ENCODE results near the gene TENM4.

TENM4 gene

DNA sequence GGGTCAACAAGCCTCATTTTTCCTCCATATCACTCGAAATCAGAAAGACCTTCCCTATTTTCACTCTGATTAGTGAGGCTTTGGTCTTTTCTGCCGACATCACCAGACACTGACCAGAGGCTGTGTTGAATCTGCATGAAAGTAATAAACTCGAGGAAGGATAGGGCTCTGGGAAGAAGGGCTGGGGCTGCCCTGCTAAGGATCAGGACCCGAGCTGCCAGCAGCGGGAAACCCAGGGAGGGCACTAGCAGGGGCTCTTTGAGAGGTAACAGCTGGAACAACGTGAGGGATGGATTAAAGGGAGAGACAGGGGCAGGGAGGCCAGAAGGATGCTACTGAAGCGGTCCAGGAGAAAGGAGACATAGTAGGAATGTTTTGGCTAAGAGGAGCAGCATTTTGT is 488.7 kb downstream of the TENM4 start:
- Mint-ChIP-seq H3K27me3 (peaks cover 32% of the 10 kb centered on the region), H3K4me3 (no peak overlapping the region), H3K4me1 (ENCODE audit: low read depth) (no peaks in the 10 kb centered on the region), H3K9me3 (no peaks in the 10 kb centered on the region), H3K36me3 (ENCODE audit: low read depth) (no peaks in the 10 kb centered on the region), H3K27ac (no peak overlapping the region)
- intact Hi-C loops (cut with micrococcal nuclease): no loop called here

DNA sequence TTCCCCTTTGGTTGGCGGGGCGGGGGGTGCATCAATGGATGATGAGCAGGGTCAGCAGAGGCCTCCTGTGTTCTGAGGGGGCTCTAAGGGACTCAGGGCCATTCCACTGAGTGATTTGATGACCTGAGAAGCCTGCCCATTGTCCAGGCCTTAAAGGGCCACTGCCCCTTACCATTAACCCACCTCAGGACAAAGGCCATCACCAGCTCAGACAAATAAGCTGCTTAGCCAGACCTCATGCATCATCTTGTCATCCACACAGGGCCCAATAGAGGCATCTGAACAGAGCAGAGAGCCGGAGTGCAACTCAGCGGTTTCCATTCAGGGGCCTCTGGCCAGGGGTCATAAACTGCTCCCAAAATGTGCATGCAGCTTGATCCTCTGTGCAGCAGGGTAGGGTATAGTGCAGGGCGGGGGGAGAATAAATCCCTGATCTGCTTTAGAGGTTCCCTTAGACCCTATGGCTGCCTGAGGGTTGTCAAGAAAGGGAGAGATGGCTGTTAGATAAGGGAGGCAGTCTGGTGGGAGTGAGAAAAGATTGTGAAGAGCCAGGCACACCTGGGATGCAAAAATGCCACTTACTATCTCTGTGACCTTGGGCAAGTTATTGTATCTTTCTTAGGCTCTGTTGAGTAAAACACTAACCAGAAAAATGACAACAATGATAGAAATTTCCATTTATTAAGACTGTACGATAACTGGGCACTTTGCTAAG is 490.7 kb downstream of the TENM4 start:
- H3K36me3 Mint-ChIP-seq (ENCODE audit: low read depth): no peaks in the 10 kb centered on the region
- H3K27me3 Mint-ChIP-seq: peaks cover 36% of the 10 kb centered on the region
- H3K4me1 Mint-ChIP-seq (ENCODE audit: low read depth): no peaks in the 10 kb centered on the region
- no peak overlapping the region for H3K27ac Mint-ChIP-seq
- H3K4me3 Mint-ChIP-seq: no peak overlapping the region
- intact Hi-C loops (cut with micrococcal nuclease): no loop called here
- no peaks in the 10 kb centered on the region for H3K9me3 Mint-ChIP-seq

DNA sequence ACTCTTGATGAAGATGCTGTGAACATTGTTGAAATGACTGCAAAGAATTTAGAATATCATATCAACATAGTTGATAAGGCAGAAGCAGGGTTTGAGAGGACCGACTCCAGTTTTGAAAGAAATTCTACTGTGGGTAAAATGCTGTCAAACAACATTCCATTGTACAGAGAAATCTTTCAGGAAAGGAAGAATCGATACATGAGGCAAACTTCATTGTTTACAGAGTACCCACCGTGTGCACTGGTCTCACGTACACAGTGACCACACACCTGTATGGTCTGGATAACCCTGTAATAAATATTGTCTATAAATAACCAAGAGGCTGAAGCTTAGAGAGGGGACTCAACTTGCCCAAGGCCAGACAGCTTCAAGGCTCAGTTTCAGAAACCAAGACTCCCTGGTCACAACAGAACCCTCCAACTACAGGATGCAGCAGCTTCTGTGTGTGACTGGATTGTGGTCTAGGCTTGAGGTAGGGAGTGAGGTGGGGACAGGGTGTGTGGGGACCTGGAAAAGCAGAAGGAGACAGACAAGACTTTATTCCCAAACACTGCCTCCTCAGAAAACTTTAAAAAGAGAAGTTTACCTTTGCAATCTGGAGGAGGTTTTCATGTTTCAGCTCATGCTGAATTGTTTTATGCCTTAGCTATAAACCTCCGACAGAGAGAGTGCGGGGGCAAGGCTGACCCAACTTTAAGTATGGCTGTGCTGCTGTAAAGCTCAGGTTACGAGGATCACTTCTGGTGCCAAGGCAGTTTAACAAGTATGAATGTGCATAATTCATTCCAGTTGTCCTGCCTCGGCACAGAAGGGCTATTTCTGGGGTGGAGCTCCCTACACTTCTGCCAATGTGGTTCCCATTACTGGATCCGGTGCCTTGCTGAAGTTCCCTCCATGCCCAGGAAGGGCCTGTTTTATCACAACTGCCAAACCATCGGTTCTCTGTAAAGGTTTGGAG is 493.6 kb downstream of the TENM4 start:
- peaks cover 39% of the 10 kb centered on the region for H3K27me3 Mint-ChIP-seq
- intact Hi-C loops (cut with micrococcal nuclease): no loop called here
- no peak overlapping the region for H3K27ac Mint-ChIP-seq
- no peaks in the 10 kb centered on the region for H3K9me3 Mint-ChIP-seq
- no peaks in the 10 kb centered on the region for H3K4me1 Mint-ChIP-seq (ENCODE audit: low read depth)
- H3K4me3 Mint-ChIP-seq: no peak overlapping the region
- H3K36me3 Mint-ChIP-seq (ENCODE audit: low read depth): no peaks in the 10 kb centered on the region

DNA sequence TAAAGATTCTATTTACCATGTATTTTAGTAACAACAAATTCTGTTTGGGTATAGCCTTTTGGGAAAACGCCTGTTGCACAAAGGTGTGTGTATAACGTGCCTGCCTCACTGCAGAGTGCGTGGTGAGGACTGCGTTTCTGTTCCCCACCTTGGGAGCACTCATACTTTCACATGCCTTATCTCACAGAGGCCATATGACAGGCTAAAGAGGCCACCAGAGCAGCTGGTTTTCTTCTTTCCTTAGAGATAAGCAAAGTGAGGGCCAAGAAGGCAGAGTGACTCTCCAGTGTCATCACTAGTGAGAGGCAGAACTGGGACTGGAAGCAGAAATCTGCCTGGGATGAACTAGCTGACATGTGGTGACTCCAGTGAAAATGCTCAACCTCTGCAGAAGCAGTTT is 497.0 kb downstream of the TENM4 start:
- Mint-ChIP-seq H3K27me3 (peaks cover 33% of the 10 kb centered on the region), H3K4me1 (ENCODE audit: low read depth) (no peaks in the 10 kb centered on the region), H3K4me3 (no peak overlapping the region), H3K36me3 (ENCODE audit: low read depth) (no peaks in the 10 kb centered on the region), H3K27ac (no peak overlapping the region), H3K9me3 (no peaks in the 10 kb centered on the region)
- intact Hi-C loops (cut with micrococcal nuclease): no loop called here

DNA sequence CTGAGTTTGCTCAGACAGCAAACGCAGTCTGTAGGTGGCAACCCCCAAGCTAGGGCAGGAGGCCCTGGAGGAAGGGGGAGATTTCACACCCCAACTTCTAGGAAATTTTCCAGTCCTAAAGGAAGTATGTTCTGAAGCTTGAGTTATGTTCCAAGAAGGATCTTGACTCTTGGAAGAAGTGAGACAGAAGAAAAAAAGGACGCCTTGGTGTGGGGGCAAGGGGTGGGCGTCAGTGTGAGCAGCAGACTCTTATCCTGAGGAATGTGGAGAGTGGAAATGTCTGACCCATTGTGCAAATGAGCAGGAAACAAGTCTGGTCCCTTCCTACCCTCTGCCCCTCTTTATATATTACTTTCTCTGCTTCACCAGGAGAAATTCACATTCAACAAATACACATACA is 497.7 kb downstream of the TENM4 start:
- Mint-ChIP-seq H3K27ac (no peak overlapping the region), H3K4me1 (ENCODE audit: low read depth) (no peaks in the 10 kb centered on the region), H3K9me3 (no peaks in the 10 kb centered on the region), H3K4me3 (no peak overlapping the region), H3K36me3 (ENCODE audit: low read depth) (no peaks in the 10 kb centered on the region), H3K27me3 (peaks cover 32% of the 10 kb centered on the region)
- intact Hi-C loops (cut with micrococcal nuclease): no loop called here

DNA sequence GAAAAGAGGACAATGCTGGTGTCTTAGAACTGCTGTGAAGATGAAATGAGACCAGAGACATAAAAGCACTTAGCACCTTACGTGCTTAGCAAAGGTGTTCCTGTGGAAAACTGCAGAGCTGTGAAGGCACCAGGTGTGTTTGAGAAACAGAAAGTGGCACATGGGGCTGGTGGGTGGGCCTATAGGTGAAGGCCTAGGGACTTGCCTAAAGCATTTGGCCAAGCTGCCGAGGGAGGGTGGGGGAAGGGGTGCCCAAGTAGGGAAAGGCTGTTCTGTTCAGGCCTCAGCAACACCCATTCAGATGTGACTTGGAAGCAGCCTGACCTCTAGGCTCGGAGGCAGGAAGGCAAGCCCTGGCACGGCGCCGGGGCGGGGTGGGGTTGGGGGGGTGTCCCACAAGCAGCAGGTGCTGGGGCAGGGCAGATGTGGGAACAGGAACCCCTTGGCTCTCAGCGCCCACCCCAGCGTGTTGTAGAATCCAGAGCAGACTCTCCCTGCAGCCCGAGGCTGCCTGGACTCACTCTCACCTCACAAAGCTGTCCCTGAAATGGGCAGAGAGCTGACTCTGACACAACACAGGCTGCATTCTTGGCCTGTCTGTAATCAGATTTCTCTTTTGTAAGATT is 499.5 kb downstream of the TENM4 start:
- no peaks in the 10 kb centered on the region for H3K9me3 Mint-ChIP-seq
- no peak overlapping the region for H3K27ac Mint-ChIP-seq
- peaks cover 27% of the 10 kb centered on the region for H3K27me3 Mint-ChIP-seq
- H3K4me3 Mint-ChIP-seq: no peak overlapping the region
- H3K4me1 Mint-ChIP-seq (ENCODE audit: low read depth): peaks cover 7% of the 10 kb centered on the region
- H3K36me3 Mint-ChIP-seq (ENCODE audit: low read depth): no peaks in the 10 kb centered on the region
- intact Hi-C loops (cut with micrococcal nuclease): no loop called here

DNA sequence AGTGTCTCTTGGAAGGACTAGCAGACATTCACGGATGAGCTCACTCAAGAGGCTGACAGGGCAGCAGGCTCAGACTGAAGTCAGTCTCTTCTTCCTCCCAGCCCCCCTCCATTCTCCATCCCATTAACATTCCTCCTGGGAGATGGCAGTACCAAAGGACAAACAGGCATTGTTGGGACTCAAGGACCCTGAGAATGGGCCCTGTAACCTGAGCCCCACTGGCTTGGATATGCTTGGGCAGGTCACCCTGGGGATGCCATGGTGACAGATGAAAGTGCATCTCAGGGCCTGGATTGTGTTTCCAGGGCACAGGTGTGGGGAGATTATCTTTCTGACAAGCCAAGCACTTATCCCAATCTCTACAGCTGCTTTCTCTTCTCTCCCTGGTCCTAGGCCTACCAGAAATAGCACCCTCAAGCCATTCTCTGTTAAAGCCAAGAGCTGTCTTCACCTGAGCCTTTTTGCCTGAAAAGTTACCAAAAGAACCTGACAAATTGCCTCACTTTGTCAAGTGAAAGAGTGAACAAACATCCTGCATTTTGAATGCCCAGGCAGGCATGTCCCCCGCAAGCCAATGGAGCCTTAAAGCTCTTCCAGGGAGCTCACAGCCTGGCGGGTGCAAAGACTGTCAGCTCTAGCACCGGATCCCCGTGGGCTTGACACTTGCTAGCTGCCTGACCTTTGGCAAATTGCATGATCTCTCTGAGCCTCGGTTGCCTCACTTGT is 500.2 kb downstream of the TENM4 start:
- Mint-ChIP-seq H3K4me1 (ENCODE audit: low read depth) (peaks cover 13% of the 10 kb centered on the region), H3K27ac (no peak overlapping the region), H3K36me3 (ENCODE audit: low read depth) (no peaks in the 10 kb centered on the region), H3K27me3 (peaks cover 27% of the 10 kb centered on the region), H3K9me3 (no peaks in the 10 kb centered on the region), H3K4me3 (no peak overlapping the region)
- intact Hi-C loops (cut with micrococcal nuclease): no loop called here

DNA sequence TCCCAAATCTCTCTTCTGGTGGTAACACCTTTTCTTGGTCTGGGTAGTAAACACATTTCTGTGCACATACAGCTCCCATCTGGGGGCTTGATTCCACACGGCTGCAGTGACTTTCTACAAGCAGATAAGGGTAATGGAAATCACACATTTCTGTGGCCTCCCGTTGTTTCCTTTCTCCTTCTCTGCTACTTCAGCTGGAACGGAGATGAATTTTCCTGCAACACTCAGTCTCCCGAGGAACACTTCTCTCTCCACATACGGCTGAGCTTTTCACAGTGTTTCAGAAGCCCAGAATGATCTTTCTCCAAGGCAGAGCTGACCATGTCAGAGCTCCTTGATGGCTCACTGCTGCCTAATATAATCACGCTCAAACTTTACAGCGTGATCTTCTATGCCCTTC is 501.9 kb downstream of the TENM4 start:
- Mint-ChIP-seq H3K36me3 (ENCODE audit: low read depth) (no peaks in the 10 kb centered on the region), H3K27me3 (peaks cover 21% of the 10 kb centered on the region), H3K27ac (no peak overlapping the region), H3K9me3 (no peaks in the 10 kb centered on the region), H3K4me1 (ENCODE audit: low read depth) (peaks cover 20% of the 10 kb centered on the region), H3K4me3 (no peak overlapping the region)
- intact Hi-C loops (cut with micrococcal nuclease): no loop called here

DNA sequence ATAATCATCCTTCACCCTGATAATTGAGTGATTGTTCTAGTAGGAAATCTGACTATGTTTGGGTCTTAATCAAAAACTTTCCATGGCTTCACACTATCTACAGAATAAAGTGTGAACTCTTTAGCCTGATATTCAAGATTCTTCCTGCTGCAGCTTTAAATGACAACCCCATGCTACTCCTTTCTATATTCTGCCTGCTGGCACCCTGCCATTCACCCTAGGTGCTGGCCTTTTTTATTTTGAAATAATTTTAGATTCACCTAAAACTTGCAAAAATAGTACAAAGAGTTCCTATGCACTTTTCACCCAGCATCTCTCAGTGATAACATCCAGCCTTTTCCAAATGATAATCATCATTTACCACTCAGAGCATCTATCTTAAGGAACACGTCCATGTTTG is 502.8 kb downstream of the TENM4 start:
- H3K36me3 Mint-ChIP-seq (ENCODE audit: low read depth): no peaks in the 10 kb centered on the region
- intact Hi-C loops (cut with micrococcal nuclease): no loop called here
- H3K4me3 Mint-ChIP-seq: no peak overlapping the region
- H3K27ac Mint-ChIP-seq: no peak overlapping the region
- peaks cover 18% of the 10 kb centered on the region for H3K27me3 Mint-ChIP-seq
- H3K9me3 Mint-ChIP-seq: no peaks in the 10 kb centered on the region
- H3K4me1 Mint-ChIP-seq (ENCODE audit: low read depth): peaks cover 28% of the 10 kb centered on the region

DNA sequence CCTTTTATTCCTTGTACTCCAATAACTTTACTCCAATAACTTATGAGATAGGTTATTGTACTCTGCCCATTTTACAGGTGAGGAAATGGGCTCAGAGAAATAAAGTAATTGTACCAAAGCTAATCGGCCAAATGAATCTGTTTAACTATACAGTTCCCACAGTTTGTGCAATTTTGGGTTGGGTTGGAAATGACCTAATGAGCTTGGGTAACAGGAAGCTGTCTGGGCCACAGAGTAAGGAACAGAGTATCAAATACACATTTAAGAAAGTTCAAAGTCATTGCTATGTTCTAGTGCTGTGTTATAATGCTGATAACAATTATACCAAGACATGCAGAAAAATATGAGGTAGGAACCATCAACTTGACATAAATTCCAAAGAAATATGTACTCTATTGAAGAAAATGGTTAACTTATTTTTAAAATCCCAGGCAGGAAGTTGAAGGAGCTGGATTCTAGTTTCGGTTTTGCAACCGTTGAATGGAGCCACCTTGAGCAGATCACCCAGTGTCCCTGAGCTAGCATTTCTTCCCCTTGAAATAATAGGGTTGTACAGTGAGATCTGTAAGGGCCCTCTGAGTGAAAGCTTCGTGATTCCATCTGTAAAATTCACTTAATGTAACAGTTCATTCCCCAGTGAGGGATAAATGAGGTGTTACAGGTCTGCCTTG is 505.3 kb downstream of the TENM4 start:
- peaks cover 10% of the 10 kb centered on the region for H3K27me3 Mint-ChIP-seq
- H3K4me1 Mint-ChIP-seq (ENCODE audit: low read depth): peaks cover 28% of the 10 kb centered on the region
- no peak overlapping the region for H3K27ac Mint-ChIP-seq
- H3K9me3 Mint-ChIP-seq: no peaks in the 10 kb centered on the region
- H3K4me3 Mint-ChIP-seq: no peak overlapping the region
- H3K36me3 Mint-ChIP-seq (ENCODE audit: low read depth): no peaks in the 10 kb centered on the region
- intact Hi-C loops (cut with micrococcal nuclease): no loop called here

DNA sequence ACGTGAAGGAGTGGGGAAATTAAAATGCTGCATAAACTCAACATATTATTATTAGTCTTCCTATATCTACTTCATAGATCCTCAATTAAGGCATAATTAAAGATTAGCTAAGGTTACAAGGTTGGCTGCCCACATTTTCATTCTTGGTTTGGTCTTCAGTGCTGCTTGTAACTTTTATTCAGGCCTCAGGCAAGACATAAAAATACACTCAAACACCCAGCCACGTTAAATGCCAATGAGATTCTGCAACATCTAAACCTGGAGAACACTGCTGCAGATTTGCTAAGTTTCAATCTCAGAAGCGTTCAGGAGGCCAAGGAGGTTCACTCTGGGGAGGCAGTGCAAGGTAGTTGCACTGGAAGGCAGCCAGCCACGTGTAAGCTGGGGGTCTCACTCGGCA is 507.5 kb downstream of the TENM4 start:
- Mint-ChIP-seq H3K36me3 (ENCODE audit: low read depth) (no peaks in the 10 kb centered on the region), H3K4me1 (ENCODE audit: low read depth) (peaks cover 28% of the 10 kb centered on the region), H3K9me3 (no peaks in the 10 kb centered on the region), H3K27ac (no peak overlapping the region), H3K27me3 (peaks cover 21% of the 10 kb centered on the region), H3K4me3 (no peak overlapping the region)
- intact Hi-C loops (cut with micrococcal nuclease): no loop called here

DNA sequence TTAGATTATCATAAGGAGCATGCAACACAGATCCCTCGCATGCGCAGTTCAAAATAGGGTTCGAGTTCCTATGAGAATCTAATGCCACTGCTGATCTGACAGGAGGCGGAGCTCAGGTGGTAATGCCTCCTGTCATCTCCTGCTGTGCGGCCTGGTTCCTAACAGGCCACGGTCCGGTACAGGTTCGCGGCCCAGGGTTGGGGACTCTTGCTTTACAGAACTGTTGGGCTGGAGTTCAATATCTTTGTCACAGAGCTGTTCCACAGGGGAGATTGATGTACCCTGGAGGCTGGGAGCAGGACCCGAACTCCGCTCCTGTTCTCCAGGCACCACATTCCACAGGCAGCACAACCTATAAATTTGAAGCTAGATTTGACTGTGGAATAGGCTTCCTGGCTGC is 508.1 kb downstream of the TENM4 start:
- H3K4me1 Mint-ChIP-seq (ENCODE audit: low read depth): peaks cover 28% of the 10 kb centered on the region
- H3K36me3 Mint-ChIP-seq (ENCODE audit: low read depth): no peaks in the 10 kb centered on the region
- no peak overlapping the region for H3K27ac Mint-ChIP-seq
- H3K27me3 Mint-ChIP-seq: peaks cover 26% of the 10 kb centered on the region
- no peaks in the 10 kb centered on the region for H3K9me3 Mint-ChIP-seq
- intact Hi-C loops (cut with micrococcal nuclease): no loop called here
- H3K4me3 Mint-ChIP-seq: no peak overlapping the region

DNA sequence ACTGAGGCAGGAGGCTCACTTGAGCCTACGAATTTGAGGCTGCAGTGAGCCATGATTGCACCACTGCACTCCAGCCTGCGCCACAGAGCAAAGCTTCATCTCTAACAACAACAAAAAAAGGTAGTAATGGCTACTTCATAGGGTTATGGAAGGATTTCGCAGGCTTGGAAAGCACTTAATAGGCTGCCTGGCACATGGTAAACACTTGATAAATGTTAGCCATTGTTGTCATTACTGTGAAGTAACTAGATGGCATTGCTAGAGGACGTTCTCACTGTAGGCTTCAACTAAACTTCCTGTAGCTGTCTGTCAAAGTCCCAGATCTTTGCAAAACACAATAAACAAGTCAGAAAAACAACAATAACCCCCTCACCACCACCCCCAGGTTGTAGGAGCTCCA is 508.9 kb downstream of the TENM4 start:
- intact Hi-C loops (cut with micrococcal nuclease): no loop called here

More for the DNA sequence above, 508.9 kb downstream of the TENM4 start:
- Mint-ChIP-seq H3K27me3 (peaks cover 30% of the 10 kb centered on the region), H3K27ac (no peak overlapping the region), H3K4me1 (ENCODE audit: low read depth) (peaks cover 27% of the 10 kb centered on the region), H3K36me3 (ENCODE audit: low read depth) (no peaks in the 10 kb centered on the region), H3K9me3 (no peaks in the 10 kb centered on the region), H3K4me3 (no peak overlapping the region)

Measured in dendritic cell treated with granulocyte-macrophage colony-stimulating factor and Interleukin-4, amounts not matched to agents 40 ng/mL and 50 ng/mL, for 4 days (primary cell).